ENCODE measurements around the gene GLTP.

DNA sequence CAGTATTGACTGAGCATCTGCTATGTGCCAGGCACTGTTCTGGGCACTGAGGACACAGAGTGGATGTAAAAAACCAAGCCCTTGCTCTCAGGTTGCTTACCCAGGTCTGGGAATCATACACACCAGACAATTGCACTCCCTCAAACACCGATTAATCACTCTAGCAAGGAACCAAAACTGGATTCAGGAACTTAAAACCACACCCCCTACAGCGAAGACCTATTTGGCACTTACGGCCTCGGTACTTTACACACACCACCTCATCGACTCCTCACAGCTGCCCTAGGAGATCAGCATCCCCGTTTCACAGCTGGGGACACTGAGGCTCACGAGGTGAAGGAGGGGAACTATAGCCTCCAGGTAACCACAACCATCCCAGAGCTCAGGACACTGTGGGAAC, 1.6 kb downstream of the GLTP start:
- TF ChIP-seq, protein P1, sequence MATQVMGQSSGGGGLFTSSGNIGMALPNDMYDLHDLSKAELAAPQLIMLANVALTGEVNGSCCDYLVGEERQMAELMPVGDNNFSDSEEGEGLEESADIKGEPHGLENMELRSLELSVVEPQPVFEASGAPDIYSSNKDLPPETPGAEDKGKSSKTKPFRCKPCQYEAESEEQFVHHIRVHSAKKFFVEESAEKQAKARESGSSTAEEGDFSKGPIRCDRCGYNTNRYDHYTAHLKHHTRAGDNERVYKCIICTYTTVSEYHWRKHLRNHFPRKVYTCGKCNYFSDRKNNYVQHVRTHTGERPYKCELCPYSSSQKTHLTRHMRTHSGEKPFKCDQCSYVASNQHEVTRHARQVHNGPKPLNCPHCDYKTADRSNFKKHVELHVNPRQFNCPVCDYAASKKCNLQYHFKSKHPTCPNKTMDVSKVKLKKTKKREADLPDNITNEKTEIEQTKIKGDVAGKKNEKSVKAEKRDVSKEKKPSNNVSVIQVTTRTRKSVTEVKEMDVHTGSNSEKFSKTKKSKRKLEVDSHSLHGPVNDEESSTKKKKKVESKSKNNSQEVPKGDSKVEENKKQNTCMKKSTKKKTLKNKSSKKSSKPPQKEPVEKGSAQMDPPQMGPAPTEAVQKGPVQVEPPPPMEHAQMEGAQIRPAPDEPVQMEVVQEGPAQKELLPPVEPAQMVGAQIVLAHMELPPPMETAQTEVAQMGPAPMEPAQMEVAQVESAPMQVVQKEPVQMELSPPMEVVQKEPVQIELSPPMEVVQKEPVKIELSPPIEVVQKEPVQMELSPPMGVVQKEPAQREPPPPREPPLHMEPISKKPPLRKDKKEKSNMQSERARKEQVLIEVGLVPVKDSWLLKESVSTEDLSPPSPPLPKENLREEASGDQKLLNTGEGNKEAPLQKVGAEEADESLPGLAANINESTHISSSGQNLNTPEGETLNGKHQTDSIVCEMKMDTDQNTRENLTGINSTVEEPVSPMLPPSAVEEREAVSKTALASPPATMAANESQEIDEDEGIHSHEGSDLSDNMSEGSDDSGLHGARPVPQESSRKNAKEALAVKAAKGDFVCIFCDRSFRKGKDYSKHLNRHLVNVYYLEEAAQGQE (IDR thresholded peaks at IDR 0.05; ENCODE audit: low read depth) = no peak
- TF ChIP-seq EGR1 (IDR thresholded peaks at IDR 0.05) (no peak), CEBPB (IDR thresholded peaks at IDR 0.05) (no peak), RAD21 (IDR thresholded peaks at IDR 0.05; ENCODE audit: low read depth) (no peak), TCF12 (IDR thresholded peaks at IDR 0.05; ENCODE audit: low read depth) (no peak), YY1 (IDR thresholded peaks at IDR 0.05; ENCODE audit: low read depth) (no peak), EP300 (IDR thresholded peaks at IDR 0.05; ENCODE audit: borderline replicate concordance) (no peak), TAF1 (IDR thresholded peaks at IDR 0.05; ENCODE audit: low read depth) (no peak), CREB1 (IDR thresholded peaks at IDR 0.05; ENCODE audit: low read depth) (no peak), FOXM1 (IDR thresholded peaks at IDR 0.05; ENCODE audit: borderline replicate concordance, low read depth) (no peak), ZBTB7A (IDR thresholded peaks at IDR 0.05; ENCODE audit: low read depth) (no peak), NFIC (IDR thresholded peaks at IDR 0.05) (no peak)
- TF ChIP-seq, protein P2, sequence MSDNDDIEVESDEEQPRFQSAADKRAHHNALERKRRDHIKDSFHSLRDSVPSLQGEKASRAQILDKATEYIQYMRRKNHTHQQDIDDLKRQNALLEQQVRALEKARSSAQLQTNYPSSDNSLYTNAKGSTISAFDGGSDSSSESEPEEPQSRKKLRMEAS (IDR thresholded peaks at IDR 0.05) = no peak

All from Ishikawa (cell line).